ENCODE results near the gene NDUFV3.
"Not testable (repeated sequence)": the region's sequence is repeated elsewhere in the genome, so short reads cannot be mapped to it uniquely, and the experiment has no call there.

Gene NDUFV3

DNA sequence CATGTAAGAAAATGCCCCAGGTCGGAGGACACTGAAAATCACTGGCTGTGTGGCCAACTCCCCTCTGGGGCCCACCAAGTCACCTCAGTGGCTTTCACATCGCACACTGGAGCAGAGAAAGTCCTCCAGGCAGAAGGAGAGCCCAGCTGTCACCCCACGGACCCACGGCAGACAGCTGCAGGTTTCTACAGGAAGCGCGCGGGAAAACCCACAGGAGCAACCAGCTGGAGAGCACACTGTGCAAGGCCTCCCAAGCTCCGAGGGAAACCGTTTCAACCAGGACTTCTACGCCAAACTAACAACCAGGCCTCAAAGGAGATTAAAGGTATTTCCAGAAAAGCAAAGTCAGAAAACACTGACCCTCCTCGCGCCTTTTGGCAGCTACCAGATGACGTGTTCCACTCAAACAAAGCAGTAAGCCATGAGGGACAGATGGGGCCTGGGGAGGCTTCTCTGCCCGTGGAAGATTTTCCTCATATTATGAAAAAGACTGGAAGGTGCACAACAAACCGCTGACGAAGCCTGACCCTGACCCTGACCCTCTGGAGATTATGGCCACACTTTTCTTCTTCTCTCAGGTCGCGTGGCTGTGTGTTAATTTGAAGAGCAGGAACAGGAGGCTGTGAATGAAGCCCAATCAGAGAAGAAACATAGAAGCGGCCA is 34.8 kb upstream of the NDUFV3 start:
- no peak for DNase-seq

DNA sequence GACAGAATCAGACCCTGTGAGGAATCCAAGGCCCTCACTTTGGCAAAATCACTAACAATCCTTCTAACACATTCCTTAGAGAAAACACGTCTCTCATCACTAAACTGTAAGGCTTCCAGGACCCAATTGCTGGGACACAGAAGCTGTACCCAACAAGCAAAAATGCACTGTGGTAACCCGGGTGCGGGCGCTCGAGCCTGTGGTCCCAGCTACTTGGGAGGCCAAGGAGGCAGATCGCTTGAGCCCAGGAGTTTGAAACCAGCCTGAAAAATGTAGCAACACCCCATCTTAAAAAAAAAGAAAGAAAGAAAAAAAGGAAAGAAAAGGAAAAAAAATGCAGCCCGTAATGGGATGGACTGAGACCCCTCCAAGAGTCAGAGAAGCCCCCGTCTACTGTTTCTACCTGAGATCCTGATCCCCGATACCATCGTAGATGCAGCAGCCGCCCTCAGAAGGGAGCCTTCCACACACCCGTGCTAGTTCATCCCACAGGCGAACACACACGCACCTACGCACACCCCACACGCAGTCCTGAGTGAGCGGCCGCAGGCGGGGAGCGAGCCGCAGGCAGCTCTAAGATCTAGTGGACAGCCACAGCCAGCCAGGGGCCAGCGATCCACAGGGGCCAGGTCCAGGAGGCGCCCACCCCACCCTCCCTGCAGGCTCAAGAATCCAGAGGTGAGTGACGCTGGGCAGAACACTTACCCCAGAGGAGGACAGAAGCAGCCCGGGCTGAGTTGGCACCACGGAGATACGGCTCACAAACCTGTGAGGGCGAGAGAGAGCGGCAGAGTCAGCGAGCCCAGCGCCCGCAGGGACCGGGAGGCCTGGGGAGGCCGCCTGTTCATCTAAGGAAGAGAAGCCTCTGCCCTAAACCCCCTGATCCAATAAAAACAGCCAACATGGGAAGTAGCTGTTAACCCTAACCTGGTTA is 33.9 kb upstream of the NDUFV3 start:
- no peak for DNase-seq

DNA sequence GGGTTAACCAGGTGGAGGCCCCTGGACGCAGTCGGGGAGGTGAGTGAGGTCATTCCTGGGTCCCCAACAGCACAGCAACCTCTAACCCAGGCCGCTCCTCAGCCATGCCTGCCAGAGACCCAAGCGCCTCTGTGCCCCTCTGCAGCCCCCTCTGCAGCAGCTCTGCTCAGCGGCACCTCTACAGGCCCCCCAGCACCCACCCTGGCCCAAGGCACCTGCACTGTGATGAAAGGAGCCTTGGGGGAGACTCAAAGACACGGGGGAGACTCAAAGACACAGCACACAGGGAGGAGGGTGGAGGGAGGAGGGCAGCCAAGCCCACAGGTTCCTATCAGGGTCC is 33.2 kb upstream of the NDUFV3 start:
- DNase-seq = no peak

DNA sequence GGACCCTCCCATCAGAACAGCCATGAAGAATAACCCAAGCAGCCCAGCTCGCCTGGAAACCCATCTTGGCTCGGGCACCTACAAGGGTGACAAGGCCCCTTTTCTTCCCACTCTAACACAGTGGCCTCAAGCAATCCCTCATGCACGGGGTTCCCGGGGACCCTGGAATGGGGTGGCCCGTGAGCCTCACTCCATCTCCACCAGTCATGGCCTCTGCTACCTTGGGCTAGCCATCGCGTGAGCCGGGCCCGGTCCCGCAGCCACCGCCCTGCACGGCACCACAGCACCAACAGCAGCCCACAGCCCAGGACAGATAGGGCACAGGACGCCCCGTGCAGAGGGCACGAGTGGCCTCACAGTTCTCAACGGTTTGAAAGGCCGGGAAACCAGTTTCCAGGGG is 32.8 kb upstream of the NDUFV3 start:
- DNase-seq = no peak

DNA sequence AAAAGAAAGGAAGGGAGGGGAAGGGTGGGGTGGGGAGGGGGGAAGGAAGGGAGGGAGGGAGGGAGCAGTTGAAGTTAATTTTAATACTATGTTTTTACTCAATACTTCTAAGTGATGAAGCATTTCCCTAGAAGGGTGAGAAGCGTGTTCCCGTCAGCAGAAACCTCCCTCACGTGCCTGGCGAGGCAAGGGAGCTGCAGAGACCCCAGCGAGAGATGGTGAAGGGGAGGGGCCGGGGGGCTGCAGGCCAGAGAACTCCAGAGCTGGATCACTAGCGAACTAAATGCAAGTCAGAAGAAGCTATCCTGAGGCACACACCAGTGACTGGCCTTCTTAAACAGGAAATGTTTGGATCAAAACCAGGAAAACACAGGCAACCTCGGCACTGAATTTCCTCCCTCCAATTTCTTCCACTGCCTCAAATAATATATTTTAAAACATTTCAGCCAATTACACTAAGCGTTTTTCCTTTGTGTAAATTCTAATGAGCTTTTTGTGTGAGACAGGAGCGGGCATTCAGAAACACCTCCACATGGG is 31.7 kb upstream of the NDUFV3 start:
- DNase-seq = no peak

DNA sequence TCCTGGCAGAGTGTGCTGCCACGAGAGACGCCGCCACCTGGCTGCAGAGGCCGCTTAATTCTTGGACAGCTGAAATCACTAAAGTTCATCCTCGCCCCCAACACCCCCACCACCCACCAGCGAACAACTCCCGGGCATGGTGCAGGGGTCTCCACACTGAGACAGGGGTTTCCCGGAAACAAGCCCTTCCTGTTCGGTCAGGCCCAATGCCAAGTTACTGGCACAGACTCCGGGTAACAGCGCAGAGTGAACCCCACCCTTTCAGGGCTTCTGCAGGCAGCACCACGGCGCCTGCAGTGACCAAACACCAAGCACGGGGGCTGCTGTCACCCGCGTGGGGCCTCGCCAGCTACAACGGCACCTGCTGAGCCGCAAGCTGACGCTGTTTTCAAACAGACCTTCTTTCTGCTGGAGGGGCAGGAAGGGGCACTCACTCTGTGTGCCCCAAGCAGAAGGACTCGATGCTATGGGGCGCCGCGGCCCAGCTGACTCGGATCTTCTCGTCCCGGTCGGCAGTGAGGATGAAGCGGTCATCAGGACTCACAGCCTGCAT is 31.2 kb upstream of the NDUFV3 start:
- no peak for DNase-seq

DNA sequence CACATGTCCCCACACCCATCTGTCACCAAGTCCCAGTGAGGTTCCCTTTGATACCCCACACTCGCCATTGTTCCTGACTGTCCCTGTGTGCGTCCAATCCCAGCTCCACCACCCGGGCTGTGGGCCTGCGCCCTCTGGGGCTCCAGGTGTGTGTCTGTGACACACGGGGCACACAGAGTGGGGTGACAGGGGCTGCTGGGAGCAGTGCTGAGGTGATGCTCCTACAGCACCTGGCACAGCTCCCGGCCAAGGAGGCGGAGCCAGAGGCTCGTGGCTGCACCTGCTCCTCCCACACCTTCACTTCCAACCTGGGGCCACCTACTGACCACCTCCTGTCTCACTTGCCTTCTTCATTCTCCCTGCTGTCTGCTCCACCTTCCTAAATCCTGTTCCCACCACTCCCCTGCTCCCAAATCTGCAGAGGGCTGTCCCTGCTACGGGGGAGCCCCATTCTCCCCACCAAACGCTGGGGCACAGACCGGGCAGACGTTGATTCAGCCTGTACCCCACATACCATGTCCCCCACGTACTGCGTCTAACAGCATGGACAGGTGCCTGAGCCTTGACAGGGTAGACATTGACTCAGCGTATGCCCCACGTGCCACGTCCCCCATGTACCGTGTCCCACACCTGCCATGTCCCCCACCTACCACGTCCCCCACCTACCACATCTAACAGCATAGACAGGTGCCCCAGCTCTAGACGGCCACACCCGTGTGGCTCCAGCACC is 30.2 kb upstream of the NDUFV3 start:
- no peak for DNase-seq

DNA sequence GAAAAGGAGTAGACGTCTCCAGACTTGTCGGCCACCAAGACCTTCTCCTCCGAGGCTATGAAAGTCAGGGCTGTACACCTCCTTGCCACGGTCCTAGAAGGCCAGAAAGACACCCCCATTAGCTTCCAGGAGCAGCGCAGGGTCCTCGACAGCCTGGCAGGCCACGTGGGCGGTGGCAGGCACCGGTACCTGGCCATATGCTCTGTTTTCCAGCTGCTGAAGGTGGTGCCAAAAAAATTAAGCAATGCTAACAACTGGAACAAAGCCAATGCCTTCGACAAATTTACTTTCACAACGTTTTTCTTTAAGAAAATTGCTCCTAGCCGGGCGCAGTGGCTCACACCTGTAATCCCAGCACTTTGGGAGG is 29.6 kb upstream of the NDUFV3 start:
- DNase-seq = no peak

DNA sequence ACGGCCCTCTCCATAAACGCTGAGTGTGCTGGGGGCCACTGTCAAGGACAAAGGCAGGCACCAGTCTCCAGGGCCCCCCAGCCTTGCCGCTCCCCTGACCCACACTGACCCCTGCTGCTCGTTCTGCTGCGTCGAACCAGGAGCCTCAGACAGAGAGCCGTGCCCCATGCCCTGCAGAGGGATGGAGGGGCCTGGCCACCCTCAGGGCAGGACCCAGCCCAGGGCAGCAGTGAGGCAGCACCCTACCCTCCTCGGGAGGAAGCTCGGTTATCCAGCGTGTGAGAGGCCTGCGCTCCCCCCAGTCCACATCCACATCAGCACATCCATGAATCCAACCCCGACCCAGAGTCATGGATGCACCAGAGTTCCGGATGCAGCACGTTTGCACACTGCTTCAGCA is 28.8 kb upstream of the NDUFV3 start:
- no peak for DNase-seq

DNA sequence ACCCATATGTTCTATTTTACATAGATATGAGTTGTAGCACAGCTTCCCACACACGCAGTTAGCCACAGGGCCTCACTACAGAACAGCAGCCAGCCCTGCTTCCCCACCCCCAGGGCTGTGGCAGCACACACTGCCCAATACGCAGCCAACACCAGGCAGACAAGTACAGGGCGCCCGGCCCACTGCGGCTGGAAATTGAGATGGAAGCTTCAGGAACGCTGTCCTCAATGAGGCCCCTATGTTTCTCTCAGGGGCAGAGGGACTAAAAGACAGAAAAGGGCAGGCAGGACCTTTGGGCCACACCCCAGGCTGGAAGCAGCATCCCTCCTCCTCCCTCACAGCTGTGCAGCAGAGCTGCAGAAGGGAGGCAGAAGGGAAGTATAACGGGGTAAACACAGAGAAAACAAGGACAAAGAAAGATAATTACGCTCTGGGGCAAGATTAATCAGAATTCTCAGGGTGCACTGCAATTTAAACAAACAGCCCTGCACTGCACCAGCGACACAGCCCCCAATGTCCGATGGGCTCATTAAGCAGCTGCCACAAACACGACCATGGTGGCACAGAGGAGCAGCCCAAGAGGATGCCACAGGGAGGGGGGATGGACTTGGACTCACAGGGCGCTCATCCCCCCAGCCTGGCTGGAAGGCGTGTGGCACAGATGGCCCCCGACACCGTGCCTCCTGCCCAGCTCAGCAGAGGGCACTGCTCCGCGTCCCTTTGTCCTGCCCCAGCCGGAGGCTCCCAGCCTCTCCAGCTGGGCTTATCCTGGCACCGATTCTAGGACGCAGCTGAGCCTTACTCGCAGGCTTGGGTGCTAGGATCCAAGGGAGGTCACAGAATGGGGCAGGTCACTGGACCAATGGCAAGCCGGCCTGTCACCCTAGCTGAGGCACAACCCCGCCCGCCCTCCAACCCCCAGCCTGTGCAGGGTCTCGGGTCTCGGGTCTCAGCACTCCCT is 28.0 kb upstream of the NDUFV3 start:
- no peak for DNase-seq

DNA sequence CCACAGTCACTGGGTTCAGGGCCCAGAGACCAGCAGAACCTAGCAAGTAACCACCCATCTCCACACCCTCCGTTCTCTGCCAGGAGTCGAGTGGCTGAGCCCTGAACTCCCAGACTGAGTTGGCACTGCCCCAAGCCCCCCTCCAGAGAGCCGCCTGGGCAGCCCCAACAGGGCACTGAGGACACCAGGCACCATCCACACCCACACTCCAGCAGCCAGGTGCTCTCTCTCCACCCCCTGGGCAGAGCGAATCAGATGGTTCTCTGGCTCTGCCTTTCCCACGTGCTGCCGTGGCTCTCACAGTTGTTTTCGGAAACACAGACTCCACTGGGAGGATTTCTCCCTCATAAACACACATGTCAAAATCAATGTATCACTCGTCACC is 27.3 kb upstream of the NDUFV3 start:
- DNase-seq = peak; percentile 33

DNA sequence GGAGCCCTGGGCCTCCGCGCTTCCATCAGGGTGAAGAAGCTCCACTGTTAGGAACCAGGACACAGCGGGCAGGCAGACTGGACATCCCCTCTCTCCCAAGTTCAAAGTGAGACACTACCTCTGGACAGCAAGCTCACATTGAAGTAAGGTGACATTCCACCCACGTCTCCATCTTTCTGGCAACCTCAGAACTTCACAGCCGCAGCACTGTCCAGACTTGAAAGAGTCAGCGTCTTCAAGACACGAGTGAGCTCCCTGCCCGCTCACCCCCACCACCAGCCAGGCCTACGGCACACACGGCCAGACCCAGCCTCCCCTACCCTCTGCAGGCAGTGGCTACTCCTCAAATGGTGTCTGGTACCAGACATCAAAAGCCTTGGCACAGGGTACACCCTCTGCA is 24.9 kb upstream of the NDUFV3 start:
- no peak for DNase-seq

DNA sequence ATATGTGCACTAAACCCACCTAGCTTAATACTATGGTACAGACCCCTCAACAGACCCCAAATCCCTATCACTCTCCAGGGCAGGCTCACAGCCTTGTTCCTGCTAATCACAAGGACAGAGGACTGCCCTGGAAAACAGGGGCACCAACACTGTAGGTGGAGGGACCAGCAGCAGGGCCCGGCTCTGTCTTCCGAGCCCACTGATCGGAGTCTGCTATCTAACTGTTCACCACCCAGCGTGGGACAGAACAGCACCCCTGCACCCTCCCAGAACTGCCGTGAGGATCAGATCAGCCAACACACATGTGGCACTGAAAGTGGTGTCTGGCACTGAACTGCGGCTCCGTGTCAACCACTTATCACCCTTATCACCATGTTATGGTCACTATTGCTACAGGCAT is 20.0 kb upstream of the NDUFV3 start:
- no peak for DNase-seq

DNA sequence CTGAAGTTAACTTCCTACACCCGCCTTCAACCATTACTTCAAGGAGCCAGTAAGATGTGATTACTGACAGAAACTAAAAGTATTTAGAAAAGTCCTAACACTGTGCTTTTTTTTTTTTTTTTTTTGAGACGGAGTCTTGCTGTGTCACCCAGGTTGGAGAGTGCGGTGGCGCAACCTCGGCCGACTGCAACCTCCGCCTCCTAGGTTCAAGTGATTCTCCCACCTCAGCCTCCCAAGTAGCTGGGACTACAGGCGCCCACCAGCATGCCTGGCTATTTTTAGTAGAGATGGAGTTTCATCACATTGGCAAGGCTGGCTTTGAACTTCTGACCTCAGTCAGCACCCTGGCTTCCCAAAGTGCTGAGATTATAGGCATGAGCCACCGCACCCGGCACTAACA is 17.3 kb upstream of the NDUFV3 start:
- DNase-seq = not testable (repeated sequence)

DNA sequence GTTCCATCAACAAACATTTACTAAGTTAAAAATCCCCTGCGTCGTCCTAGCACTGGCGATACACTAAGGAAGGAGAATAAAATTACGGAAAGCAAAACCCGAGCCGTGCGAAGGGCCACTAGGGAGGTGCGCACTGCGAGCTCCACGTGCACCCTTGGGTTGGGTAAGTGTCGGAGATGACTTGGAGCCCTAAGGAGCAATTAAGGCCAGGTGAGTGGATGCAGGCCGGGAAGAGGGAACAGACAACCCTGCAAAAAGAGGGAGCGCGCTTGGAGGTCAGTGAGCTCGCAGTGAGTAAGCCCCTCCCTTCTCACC is 14.5 kb upstream of the NDUFV3 start:
- no peak for DNase-seq

DNA sequence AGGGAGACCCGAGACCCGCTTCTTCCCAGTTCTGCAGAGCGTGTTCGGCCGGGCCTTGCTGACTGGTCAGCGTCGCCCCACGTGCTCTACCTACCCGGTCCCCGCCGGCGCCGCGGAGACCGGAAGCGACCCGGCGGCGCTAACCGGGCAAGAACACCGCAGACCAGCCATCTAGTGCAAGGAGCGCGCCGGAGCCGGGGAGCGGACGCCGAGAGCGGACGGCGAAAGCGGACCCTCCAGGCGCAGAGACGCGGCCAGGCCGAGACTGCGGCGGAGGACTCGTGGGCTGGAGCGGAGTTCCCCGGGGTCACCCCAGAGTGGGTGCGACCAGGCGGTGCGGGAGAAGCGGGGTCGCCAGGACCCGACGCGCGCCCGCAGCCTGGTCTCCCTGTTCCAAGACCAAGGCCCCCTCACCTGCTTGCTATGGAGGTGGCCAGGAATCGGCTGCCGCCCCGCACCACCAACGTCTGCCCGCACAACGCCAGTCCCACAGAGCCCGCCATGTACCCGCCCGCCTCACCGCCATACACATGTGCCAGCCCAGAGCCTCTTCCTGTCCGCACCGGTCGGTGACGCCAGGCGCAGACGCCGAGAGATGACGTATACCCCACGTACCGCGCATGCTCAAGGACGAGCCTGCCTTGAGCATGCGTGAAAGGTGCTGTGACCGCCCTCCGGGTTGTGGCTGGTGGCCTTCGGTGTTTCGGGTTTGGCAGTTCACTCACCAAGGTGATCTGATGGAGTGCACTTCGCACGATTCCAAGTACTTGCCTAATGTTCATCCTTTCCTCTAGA is 13.9 kb upstream of the NDUFV3 start, which contains the start of gene WDR4:
WDR4 (minus strand) TSS at position 547 of the 795 bp plus-strand sequence; CDS start at position 503, 44 bp downstream.
- peak; percentile 94 for DNase-seq

DNA sequence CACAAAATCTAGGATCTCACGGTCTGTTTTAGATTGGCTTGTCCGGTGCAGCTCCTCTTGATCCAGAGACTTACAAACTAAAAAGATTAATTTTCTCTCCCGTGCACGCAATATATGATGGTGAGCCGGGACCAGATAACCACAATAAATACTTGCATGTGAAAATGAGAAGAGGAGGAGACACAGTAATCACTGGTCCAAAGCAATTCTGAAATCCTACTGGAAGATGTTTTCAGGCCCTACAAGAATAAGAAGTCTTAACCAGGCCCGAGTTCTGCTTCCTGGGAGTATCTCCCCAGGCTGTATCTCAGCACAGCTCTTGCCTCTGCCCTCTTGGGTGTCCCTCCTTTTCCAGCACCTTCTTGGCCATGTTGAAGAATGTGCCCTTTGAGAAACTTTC is 12.8 kb upstream of the NDUFV3 start:
- DNase-seq = no peak

DNA sequence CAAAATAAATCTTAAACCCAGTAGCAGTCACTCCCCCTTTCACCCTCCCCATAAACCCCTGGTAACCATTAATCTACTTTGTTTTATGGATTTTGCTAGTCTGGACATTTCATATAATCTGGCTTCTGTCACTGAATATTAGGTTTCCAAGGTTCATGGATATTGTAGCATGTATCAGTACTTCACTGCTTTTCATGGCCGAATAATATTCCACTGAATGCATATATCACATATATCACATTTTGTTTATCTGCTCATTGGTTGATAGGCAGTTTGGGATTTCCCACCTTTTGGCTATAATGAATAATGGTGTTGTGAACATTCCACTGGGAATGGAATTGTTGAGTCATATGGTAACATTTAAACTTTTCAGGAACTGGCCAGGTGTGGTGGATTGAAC is 9.2 kb upstream of the NDUFV3 start:
- no peak for DNase-seq

DNA sequence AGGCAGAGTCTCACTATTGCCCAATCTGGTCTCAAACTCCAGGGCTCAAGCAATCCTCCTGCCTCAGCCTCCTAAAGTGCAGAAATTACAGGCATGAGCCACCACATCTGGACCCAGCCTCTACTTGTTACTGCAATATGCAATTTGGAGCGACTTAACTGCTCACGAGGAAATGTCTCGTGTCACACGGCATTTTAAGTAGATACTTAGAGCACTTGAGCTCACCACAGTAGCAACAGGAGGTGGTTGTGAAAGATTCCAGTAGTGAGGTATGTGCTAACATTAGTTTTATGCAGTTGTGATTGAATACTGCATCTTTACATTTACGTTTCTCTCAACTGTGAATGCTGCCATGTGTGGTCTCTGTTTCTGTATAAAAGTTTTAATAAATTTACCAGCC is 5.8 kb upstream of the NDUFV3 start:
- DNase-seq = peak; percentile 14

DNA sequence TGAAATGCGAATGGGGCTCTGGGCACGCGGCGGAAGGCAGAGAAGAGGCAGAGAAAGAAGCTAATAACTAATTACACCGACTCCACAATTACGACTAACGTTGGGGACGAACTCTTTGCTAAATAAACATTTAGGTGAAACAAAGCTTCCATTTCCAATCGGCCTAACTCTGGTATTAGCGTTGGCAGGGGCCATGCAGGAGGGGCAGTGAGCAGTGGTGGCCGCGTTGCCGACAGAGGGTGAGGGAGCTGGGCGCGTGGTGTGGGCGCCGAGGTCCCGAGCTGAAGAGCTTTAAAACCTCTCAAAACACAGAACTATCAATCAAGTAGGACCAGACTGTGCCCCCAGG is 553 bp upstream of the NDUFV3 start:
- no peak for DNase-seq

DNA sequence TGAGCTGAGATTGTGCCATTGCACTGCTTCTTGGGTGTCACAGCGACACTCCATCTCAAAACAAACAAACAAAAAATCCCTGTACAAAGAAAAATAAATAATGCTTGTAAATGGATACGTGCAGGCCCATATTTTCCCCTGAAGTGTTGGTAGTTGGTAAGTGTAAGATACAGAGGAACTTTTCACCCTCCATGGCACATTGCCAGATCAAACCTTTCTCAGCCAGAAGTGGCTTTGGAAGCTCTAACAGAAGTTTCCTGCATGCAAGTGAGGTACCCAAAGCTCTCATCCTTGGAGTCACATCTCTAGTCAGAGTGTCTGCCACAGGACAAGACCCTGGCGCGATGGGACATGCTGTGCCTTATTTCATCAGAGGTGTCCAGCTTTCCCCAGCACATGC is 7.3 kb downstream of the NDUFV3 start:
- DNase-seq = no peak

DNA sequence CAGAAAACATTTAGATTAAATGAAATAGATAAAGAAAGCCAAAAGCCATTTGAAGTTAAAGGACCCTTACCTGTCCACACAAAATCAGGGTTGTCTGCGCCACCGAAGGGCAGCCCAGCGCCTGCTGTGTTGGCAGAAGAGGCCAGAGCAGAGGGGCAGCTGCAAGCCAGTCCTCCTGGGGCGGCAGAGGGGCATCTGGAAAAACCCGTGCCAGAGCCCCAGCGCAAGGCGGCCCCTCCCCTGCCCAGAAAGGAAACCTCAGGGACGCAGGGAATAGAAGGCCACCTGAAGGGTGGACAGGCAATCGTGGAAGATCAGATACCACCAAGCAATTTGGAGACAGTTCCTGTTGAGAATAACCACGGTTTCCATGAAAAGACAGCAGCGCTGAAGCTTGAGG is 10.7 kb downstream of the NDUFV3 start:
- no peak for DNase-seq

All from DMS79 (cell line).